NCI-H1105 (cell line): Measurements from ENCODE around the gene LRP1.

Experiments
- DNase-seq: peaks from one replicate; lab custom pipeline; 2025; lab: John Stamatoyannopoulos, UW

Gene LRP1

GRCh38 chr12:57154804-57155434 is 26.6 kb downstream of the LRP1 start:
- DNase-seq: no peak

GRCh38 chr12:57156701-57157403 is 28.6 kb downstream of the LRP1 start:
- no peak for DNase-seq

- no peak for DNase-seq
Observed at GRCh38 chr12:57157588-57158173, 29.4 kb downstream of the LRP1 start.

GRCh38 chr12:57158186-57158585 is 29.9 kb downstream of the LRP1 start:
- DNase-seq: no peak

GRCh38 chr12:57158665-57159064 is 30.4 kb downstream of the LRP1 start:
- no peak for DNase-seq

GRCh38 chr12:57159311-57159710 is 31.0 kb downstream of the LRP1 start:
- DNase-seq: no peak

- DNase-seq: no peak
Observed at GRCh38 chr12:57160040-57160439, 31.8 kb downstream of the LRP1 start.

GRCh38 chr12:57160741-57161140 is 32.5 kb downstream of the LRP1 start:
- no peak for DNase-seq

- no peak for DNase-seq
Observed at GRCh38 chr12:57161491-57161890, 33.2 kb downstream of the LRP1 start.

- no peak for DNase-seq
Observed at GRCh38 chr12:57162553-57163125, 34.4 kb downstream of the LRP1 start.

- no peak for DNase-seq
Observed at GRCh38 chr12:57164454-57164853, 36.2 kb downstream of the LRP1 start.

GRCh38 chr12:57164966-57165625 is 36.8 kb downstream of the LRP1 start:
- DNase-seq: no peak

- DNase-seq: no peak
Observed at GRCh38 chr12:57165741-57166140, 37.5 kb downstream of the LRP1 start.

- DNase-seq: no peak
Observed at GRCh38 chr12:57166971-57167371, 38.7 kb downstream of the LRP1 start.

- DNase-seq: no peak
Observed at GRCh38 chr12:57168058-57168457, 39.8 kb downstream of the LRP1 start.

GRCh38 chr12:57169046-57169795 is 40.9 kb downstream of the LRP1 start:
- DNase-seq: no peak

- DNase-seq: no peak
Observed at GRCh38 chr12:57169969-57170368, 41.7 kb downstream of the LRP1 start.

GRCh38 chr12:57170408-57170807 is 42.1 kb downstream of the LRP1 start:
- no peak for DNase-seq

- no peak for DNase-seq
Observed at GRCh38 chr12:57170927-57171326, 42.6 kb downstream of the LRP1 start.

- DNase-seq: no peak
Observed at GRCh38 chr12:57171668-57172067, 43.4 kb downstream of the LRP1 start.

GRCh38 chr12:57173089-57173488 is 44.8 kb downstream of the LRP1 start:
- DNase-seq: no peak

GRCh38 chr12:57173683-57174082 is 45.4 kb downstream of the LRP1 start:
- no peak for DNase-seq
